HG02970 (cell line): ENCODE results near the gene MIPEP.

Experiments used
- ATAC-seq: cut with Tn5 transposase; IDR thresholded peaks from one replicate; pipeline ENCODE4 v1.9.1; 2021; ENCODE audit warnings: mild to moderate bottlenecking, moderate library complexity, moderate number of reproducible peaks; ENCODE audit not compliant: unreplicated experiment, low FRiP score

The MIPEP gene

GRCh38 chr13:23695196-23695595 lies 194.0 kb downstream of the MIPEP start:
- no peak for ATAC-seq

- no peak for ATAC-seq
Observed at GRCh38 chr13:23692816-23693215, 196.4 kb downstream of the MIPEP start.

GRCh38 chr13:23690668-23691067 lies 198.5 kb downstream of the MIPEP start:
- ATAC-seq: no peak

- no peak for ATAC-seq
Observed at GRCh38 chr13:23688336-23688735, 200.9 kb downstream of the MIPEP start.

GRCh38 chr13:23687614-23688013 lies 201.6 kb downstream of the MIPEP start:
- no peak for ATAC-seq

GRCh38 chr13:23686948-23687347 lies 202.3 kb downstream of the MIPEP start:
- no peak for ATAC-seq

- no peak for ATAC-seq
Observed at GRCh38 chr13:23685416-23685815, 203.8 kb downstream of the MIPEP start.

GRCh38 chr13:23684647-23685046 lies 204.6 kb downstream of the MIPEP start:
- no peak for ATAC-seq

GRCh38 chr13:23683084-23683483 lies 206.1 kb downstream of the MIPEP start:
- ATAC-seq: no peak

- ATAC-seq: no peak
Observed at GRCh38 chr13:23680845-23681669, 208.1 kb downstream of the MIPEP start.
